GM19240 (cell line): ENCODE results near the gene ARMC9.
"Not testable (repeated sequence)": the region's sequence is repeated elsewhere in the genome, so short reads cannot be mapped to it uniquely, and the experiment has no call there.

ENCODE experiments used
- DNase-seq: peaks from one replicate; pipeline ENCODE4 v3.0.0; 2011; ENCODE audit warnings: low spot score; ENCODE audit not compliant: insufficient read length

The ARMC9 gene

GRCh38 chr2:231183851-231184250, 14.6 kb upstream of the ARMC9 start:
- DNase-seq = no peak

GRCh38 chr2:231184319-231184718, 14.1 kb upstream of the ARMC9 start:
- DNase-seq = no peak

DNA sequence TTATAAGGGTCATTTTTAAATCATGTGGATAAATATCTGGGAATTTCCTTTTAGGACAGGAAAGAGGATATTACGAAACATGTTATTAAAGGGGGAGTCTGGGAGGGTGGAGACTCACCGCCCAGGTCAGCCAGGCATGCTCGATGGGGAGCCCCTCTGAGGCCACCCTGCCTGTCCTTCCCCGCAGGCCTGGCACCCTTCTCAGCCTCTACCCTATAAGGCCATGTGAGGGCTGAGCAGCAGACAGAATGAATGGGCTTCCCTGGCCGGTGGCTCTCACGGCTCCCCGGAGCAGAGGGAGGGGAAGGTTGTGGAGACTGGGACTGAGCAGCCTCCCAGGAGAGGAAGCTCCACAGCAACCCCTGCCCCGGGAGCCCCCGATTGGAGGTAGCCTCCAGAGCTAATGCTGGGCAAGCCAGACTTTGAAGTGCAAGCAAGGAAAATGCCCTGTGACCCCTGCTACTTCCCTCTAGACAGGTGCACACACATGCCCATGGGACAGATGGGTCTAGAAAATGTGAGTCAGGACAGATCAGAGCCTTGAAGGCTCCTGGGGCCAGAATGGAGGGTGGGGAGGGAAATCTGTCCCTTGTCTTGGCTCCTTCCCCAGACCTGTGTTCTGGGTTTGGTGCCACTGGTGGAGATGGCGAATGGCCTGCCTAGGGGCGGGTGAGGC, 13.2 kb upstream of the ARMC9 start:
- DNase-seq = no peak

GRCh38 chr2:231185886-231186285, 12.5 kb upstream of the ARMC9 start:
- no peak for DNase-seq

- DNase-seq = no peak
These were observed 12.1 kb upstream of the ARMC9 start for GRCh38 chr2:231186325-231186724.

DNA sequence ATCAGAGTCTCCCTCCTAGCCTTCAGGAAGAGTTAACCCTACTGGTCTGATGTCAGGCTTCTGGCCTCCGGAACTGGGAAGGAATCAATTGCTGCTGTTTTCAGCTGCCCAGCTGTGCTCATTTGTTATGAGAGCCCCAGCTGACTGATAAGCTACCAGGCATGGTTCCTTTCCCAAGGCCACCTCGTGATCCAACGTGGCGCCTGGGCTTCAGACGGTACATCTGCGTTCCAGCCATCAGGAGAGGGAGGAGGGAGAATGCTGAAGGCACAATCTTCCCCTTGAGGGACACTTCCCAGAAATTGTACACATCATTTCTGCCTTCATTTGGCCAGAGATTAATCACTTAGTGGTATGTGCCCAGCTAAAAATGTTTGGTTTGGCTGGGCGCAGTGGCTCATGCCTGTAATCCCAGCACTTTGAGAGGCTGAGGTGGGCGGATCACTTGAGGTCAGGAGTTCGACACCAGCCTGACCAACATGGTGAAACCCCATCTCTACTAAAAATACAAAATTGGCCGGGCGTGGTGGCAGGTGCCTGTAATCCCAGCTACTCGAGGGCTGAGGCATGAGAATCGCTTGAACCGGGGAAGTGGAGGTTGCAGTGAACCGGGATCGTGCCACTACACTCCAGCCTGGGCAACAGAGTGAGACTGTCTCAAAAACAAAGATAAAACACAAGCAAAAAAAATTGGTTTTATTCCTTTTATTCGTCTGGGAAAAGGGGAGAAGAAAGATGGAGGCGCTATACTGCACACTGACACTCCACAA, 10.5 kb upstream of the ARMC9 start:
- no peak for DNase-seq

DNA sequence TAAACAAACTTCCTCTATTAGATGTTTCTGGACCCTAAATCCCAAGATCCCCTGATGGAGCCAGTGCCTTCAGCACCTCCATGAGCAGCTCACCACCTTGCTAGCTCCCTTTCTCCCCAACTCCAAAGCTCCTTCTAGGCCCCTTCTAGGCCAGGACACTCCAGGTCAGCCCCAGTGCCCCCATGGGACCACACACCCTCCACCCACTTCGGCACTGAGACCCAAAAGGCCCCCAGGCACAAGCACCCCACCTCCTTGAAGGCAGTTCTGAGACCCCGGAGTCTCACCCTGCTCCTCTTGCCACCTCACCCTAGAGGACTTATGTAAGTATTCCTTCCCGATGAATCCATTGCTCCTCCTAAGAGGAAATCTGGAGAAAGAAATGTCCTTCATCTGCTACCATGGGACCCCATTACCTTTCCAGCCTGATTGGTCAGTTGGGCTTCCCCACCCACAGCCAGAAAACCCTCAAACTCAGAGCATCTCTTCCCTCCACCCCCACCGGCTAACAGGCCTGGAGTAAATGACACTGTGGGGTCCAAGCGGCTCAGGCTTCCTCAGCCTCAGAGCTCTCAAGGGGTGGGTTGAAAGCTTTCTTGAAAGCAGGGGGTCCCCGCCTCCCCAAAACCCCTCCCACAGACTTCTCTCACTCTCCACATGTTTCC, 9.8 kb upstream of the ARMC9 start:
- DNase-seq = no peak

DNA sequence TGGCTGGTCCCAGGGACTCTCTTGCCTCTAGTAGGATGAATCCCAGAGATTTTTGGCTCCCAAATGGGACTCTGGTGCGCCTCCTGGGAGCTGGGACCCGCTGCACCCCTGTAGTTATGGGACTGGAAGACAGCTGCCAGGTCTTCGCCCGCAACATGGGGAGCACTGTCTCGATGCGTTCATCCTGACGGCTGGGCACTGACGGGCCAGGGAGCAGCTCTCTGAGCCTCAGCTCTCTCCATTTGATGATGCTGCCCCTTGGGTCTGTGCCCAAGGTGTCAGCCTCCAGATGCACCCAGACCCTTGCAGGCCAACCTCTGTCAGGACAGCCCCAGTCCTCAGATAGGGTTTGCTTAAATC, 9.3 kb upstream of the ARMC9 start:
- no peak for DNase-seq

DNA sequence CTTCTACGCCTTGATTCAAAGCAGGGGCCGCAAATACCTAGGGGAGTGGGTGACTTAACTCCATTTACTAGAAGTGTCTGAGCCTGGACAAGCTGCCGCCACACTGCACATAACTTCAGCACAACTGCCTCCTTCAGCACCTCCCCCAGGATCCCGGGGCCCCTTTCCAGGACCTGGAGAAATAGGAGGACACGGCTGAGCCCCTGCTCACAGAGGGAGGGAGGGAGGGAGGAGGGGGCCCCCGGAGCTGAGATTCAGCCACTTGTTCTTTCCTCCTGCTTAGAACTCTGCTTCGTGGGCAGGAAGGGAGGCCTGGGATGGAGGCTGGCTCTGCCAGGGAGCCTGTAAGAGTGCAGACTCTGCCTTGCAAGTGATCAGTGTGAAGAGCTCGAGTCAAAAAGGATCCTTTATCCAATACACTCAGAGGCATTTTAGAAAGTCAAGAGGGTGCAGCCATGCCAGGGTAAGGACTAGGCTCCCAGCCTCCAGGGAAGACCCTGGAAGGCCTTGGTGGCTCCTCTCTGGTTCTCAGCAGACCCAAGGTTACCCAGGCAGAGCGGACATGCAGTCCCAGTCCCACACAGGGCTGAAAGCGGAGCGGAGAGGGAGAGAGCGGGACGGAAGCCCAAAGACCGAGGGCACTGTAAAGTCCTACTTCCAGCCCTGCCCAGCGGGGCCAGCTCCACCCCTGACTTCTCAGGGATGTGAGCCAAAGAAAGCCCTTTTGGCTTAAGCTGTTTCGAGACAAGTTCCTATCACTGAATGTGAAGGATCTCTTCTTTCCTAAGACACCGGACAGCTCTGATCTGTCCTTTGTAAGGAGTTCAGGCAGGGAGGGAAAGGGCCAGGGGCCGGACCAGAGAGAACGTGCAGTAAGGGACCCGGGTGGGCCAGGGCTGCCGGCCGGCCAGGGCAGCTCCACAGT, 8.6 kb upstream of the ARMC9 start:
- no peak for DNase-seq

DNA sequence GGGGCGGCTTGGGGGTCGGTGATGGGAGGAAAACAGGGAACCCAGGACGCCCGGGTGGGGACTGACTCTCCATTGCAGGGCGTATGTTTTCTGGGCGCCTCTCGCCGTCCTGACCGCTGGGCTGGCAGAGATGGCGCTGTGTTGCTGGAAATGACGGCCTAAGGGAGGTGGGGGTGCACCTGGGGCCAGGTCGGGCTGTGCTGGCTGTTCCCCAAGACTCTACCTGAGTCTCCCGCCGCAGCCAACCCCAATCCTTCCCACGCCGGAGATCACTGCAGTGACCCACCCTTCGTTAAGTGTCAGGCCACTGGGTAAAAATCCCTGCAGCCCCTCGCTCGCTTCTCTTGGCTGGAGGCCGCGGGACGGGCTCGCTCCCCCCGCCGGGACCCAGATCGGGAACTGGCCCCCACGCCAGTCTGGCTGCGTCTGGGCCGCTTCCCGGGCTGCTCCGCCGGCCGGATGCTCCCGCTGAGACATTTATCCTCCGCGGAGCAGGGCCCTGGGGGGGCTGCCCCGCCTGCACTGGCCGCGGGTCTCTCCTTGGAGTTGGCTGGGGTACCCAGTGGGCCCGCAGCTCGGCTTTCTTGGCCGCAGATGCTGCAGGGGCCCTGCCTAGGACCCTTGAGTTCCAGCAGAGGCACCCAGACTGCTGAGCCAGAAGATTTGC, 7.8 kb upstream of the ARMC9 start:
- no peak for DNase-seq

- DNase-seq = no peak
These were observed 6.2 kb upstream of the ARMC9 start for GRCh38 chr2:231191896-231192872.

GRCh38 chr2:231193216-231193615, 5.2 kb upstream of the ARMC9 start:
- no peak for DNase-seq

DNA sequence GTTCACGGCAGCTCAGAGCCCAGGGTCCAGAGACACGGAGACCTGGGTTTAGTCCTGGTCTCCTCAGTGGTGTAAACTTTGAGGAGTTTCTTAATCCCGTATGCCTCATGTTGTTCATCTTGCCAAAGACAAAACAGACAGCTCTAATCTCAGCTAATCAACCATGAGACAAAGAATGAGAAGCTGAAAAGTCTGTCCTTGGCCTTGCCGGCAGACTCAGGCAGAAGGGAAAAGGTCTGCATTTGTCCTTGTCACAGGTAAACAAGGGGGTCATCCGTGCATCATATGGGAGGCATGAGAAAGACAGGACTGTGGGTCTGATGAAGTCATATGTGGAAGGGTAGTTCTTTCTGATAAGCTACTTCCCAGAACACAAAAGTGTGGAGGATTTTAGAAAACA, 1.8 kb upstream of the ARMC9 start:
- DNase-seq = no peak

- not testable (repeated sequence) for DNase-seq
These were observed 1.2 kb upstream of the ARMC9 start for GRCh38 chr2:231197196-231197595.

DNA sequence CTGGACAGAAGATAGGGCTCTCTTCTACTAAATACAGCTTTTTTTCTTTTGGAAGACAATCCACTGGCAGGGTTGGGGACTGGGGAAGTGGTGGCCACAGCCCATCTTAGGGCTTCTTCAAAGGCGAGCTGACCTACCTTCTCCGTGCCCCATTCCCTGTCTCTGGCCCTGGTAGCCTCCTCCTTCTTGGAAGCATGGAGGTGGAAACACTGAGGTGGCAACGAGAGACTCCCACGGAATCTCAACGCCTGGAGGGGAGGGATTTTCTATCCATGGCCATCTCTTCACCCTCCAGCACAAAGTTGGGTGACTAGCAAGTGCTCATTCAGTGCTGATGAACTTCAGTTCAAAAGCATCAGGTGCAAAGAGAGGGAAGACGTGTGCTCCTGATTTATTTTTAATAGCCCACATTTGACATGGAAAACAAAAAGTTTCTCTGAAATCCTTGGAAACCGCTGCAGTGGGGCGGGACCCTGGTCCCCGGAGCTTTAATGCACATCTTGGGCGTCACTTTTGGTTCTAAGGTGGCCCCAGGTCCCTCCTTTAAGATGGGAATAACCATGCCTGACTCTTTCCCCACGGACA, 633 bp upstream of the ARMC9 start:
- no peak for DNase-seq

- DNase-seq = no peak
These were observed 788 bp downstream of the ARMC9 start for GRCh38 chr2:231199219-231199618.

DNA sequence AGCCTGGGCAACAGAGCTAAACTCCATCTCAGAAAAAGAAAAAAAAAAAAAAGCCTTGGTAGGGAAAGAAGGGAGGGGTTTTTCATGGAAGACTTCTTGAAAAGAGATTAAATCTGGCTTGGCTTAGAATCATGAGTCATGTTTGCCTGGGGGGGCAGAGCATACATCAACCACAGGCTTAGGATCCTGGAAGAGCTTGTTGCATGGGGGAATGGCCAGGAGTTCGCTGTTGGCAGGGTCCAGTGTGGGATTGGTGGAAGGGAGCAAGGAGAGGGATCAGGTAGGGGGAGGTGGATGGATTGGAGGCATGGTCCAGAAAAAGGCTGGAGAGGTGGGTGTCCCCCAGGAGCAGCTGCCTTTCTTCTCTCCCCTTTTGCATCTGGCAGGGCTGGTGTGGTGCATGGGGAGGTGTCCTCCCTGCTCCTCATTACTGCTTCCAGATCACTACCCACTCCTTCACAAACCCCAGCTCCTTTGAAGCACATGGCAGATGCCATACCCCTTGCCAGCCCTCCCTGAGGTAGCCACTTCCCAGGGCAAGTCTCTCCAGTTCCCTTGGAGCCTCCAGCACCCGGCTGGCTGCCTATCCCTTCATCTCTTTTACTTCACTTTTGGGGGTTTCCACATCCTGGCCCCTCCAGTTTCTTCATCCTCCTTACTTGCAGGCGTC, 2.5 kb downstream of the ARMC9 start:
- DNase-seq = no peak

GRCh38 chr2:231201475-231201814, 3.0 kb downstream of the ARMC9 start:
- no peak for DNase-seq

DNA sequence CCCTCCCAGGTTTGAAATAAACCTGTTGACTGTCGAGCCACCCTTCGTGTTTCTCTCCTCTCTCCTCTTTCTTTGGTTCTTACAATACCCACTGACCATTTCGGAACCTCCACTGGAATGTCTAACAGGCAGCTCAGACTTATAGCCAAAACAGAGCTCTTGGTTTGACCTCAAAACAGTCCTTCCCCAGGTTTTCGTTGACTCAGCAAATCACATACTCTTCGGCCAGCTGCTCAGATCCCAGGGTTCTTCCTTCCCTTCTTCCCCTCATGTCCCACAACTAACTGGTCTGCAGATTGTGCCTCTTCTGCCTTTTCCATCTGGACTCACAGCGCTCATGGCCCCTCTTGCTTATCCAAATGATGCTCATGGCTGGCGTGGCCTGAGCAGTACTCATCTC, 4.7 kb downstream of the ARMC9 start:
- DNase-seq = no peak
